T47D (cell line): ENCODE data around the gene ITGB4.

Experiments used
- DNase-seq, 2 experiments: peaks; one replicate each; pipeline versions ENCODE4 v3.0.0 to v3.0.0-alpha.2; 2011 to 2012; ENCODE audit warnings: low read depth in 1 of 2, low spot score in 1 of 2
- JUND ChIP-seq: IDR thresholded peaks from 2 replicates; pipeline ENCODE4 v1.6.1; 2012; ENCODE audit warnings: low read depth
- in situ Hi-C: cut with HindIII; loops from 2 replicates; pipeline ENCODE4 v1.10.0; 2016; ENCODE audit warnings: low sequenced_read_pairs, low pct_unique_long_range_greater_than_20kb

Gene ITGB4

DNA sequence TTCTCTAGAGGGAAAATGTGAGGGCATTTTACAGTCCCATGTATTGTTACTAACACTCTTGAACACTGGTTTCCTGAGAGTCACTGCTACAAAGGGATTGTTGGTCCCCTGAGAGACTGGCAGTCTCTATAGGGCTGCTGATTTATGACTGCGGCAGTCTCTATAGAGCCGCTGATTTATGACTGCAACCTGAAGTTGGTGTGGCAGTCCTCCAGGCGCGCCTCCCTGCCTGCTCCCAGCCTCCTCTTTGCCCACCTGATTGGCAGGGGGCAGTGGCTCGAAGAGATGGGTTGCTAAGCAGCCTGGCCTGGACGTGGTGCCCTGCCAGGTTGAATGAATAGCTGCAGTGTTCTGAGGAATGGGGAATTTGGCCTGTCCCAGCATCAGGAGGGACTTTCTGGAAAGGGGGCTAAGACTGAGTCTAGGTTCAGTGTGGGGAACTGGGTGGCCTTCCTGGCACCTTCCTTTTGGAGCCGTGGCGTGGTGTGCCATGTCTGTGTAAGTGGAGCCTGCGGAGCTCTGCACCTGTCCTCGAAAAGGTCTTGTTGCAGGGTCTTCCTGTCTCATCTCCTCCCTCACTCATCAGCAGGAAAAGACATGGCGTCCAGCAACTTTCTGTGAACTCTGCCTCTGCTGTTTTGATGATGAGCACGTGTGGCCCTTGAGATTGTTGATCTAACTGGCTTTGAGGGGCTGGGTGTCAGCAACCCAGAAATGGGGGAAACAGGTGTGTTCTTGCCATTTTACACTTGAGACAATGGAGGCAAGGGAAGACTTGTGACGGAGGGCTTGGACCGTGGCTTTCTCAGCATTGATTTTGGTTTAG, 29.2 kb upstream of the ITGB4 start:
- TF ChIP-seq JUND = no peak

DNA sequence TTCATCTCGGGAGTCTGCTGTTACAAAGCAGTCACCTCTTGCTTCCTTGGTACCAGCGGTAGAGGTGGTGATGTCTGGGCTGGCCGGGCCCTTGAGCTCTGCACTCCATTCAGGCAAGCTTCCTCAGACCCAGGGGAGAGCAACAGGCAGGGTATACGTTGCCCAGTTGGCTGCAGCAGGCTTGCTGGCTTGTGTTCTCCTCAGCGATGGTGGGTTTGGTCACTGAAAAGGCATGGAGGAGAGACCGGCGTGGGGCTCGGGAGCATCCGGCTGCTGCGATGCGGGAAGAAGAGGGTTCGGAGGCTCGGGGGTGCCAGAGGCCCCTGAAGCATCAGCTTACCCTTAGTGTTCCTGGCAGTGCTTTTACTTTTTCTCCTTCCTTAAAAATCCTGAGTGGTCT, 28.3 kb upstream of the ITGB4 start:
- no peak for DNase-seq
- no peak for TF ChIP-seq JUND
- in situ Hi-C loops = no loop called here

More for the DNA sequence above, 29.2 kb upstream of the ITGB4 start:
- in situ Hi-C loops = no loop called here
- DNase-seq = no peak

DNA sequence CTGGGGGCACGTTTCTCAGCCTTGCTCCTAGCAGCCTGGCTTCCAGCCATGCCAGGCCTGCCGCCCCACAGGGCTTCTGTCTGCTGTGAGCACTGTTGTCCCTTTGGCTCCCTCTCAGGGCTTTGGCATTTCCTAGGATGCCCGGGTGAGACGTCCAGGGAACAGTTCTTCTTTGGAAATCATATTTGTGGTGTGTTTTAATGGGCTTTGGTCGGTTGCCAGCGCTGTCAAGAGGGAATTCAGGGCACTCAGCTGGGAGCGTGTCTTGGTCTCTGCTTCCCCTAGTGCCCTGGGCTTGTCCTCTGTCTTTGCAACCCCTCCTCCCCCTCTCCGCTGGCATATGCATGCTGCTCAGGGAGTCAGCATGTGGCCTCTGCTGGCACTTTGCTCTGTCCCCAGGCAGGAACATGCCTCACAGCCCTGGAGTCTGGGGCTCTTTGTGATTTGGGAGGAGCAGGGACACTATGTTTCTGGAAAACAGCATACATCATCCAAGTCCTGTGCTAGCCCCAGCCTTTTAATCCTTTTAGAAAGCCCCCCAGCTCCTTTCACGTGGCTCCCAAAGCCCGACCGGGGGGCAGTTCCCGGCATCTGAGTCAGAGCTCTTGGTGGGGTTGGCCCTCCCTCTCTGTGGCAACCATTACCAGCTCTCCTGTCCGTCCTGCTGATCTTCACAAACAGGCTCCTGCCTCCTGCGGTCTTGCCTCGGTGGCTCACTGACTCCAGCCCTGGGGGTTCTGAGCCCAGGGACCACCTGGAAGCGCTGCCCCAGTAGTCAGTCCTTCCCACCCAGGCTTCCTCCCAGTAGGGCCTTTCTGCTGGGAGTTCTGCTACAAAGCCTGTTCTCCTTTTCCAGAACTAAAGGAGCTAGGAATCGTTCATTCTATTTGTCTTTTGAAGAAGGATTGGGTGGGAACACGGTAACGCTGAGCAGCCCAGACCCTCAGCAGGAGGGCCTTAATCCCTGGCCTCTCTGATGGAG, 27.5 kb upstream of the ITGB4 start:
- no peak for DNase-seq
- no peak for TF ChIP-seq JUND
- in situ Hi-C loops = no loop called here

DNA sequence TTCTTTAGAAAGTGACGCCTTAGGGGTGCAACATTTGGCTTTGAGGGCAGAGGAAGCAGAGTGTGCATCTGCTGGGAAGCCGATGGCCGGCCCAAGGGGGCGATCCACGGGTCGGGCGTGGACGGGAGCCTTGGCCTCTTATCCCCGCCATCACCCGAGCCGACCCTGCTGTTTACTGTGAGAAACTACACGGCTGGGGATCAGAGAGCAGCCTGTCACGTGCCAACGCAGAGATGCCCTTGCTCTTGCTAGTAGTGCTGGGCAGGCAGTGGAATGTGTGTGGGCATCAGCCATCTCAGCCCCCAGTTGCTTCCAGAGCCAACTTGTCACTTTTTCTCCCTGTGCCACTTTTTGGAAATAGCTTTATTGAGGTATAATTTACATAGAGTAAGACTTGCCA, 26.7 kb upstream of the ITGB4 start:
- no peak for TF ChIP-seq JUND
- in situ Hi-C loops = no loop called here
- DNase-seq = no peak

DNA sequence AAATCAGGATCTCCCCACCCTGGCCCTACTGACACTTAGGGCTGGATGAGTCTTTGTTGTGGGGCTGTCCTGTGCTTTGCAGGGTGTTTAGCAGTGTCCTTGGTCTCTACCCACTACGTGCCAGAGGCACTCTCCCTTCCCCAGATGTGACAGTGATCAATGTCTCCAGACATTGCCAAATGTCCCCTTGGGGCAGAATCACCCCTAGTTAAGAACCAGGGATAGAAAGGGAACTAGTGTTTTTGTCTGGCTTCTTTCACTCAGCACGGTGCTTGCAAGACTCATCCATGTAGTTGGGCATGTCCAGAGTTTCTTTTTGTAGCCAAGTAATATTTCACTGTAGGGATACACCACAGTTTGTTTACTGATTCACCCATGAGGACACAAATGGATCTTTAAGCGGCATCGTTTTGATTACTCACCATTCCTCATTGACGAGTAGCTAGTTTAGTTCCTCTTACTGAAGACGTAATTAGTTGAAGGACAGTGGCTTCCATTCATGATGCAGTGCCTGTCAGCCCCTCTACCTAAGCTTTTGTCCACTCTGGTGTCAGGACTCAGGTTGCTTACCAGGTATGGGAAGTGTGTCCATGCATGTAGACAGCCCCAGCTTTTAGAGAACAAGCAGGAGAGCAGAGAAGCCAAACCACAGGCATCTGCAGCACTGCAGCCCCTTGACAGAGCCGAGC, 26.0 kb upstream of the ITGB4 start:
- in situ Hi-C loops = no loop called here
- no peak for DNase-seq
- TF ChIP-seq JUND = no peak

DNA sequence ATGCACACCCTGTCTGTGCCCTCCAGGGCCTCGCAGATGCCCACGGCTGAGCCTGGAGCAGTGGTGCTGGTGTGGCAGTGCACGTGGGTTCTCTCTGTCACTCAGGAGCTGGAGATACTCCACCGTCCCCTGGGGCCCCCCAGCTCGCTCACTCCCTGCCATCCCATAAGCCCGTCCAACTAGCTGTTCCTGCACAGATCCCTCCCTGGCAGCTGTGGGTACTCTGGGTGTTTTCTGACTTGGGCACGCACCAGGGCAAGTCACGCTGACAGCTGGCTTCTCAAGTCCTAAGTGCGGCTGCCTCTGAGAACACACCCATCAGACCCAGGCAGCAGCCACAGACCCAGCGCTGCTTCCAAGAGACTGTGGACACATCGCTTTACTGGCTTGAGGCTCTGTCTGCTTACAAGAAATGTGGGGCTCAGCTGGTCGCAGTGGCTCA, 25.4 kb upstream of the ITGB4 start:
- no peak for DNase-seq
- in situ Hi-C loops = no loop called here
- TF ChIP-seq JUND = no peak

DNA sequence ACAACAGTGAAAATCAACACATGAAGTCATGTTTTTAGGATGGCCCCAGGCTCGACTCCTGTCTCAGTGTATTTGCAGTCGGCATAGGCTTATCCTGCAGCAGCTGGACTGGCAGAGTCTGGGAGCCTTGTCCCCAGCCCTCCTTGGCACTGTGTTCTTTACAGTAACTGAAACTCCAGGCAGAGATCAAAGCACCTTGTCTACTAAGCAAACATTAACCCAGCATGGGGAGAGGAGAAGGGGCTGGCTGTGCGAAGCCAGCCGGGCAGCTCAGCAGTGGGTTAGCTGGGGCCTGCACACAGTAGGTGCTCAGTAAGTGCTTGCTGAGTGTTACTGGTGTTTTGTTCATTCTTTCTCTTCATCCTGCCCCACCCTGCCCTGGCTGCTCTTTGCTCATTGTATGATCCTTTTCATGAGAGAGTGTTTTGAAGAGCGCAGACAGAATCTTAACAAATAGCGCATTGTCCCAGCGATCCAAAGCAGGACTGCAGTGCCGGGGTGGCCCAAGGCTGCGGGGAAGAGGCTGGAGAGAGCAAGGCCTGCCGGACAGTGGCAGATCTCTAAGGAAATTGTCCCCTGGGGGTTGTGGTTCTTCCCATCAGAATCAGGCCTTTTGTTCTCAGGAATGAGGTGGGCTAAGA, 23.5 kb upstream of the ITGB4 start:
- DNase-seq = peak in 1 of 2 experiments; percentile 16
- in situ Hi-C loops = no loop called here
- no peak for TF ChIP-seq JUND

DNA sequence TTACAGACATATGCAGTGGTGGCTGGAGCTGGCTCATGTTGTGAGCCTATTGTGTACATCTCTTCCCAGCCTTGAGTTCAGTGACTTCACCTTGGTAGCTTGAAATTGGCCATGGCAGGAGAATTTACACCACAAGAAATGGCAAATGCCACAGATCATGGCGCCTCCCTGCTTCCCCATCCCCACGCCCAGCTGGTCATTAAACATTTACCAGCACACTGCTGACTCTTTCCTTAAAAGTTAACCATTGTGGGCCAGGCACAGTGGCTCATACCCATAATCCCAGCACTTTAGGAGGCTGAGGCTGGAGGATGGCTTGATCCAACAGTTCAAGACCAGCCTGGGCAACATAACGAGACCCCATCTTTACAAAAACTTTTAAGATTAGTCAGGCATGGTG, 22.6 kb upstream of the ITGB4 start:
- in situ Hi-C loops = no loop called here
- DNase-seq = no peak

DNA sequence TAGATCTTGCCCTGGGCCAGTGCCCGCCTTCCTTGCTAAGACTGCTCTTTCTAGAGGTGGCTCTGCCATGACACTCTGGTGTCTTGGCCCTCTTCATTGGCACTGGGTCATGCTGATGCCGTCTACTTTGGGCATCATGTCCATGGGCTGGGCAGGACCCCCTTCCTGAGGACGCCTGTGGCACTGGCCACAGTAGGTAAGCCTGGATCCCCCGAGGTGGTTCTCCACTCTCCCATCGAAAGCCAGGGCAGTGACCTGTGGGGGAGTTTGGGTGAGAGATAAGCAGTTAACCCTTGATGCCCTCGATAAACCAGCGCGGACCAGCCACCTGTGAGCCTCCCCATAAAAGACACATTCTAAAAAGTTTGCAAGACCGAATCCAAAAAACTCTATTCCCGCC, 20.0 kb upstream of the ITGB4 start:
- in situ Hi-C loops = no loop called here
- no peak for DNase-seq
- no peak for TF ChIP-seq JUND

More for the DNA sequence above, 22.6 kb upstream of the ITGB4 start:
- TF ChIP-seq JUND = no peak

DNA sequence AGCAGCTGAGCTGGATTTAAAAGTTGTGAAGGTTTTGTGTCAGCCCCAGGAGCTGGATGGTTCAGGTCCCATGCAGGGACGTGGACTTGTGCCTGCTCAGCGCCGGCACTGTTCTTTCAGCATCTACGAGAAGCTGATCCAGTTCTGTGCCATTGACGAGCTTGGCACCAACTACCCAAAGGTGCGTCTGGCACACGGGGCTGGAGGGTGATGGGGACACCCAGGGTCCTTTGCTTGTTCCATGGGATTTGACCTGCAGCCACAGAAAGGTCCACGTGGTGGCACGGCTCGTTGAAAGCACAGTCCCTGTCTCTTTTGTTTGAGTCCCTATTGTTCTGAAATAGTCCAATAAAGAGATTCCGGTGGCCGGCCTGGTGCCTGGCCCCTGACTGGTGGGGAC, 18.1 kb upstream of the ITGB4 start:
- TF ChIP-seq JUND = no peak
- in situ Hi-C loops = no loop called here
- no peak for DNase-seq

DNA sequence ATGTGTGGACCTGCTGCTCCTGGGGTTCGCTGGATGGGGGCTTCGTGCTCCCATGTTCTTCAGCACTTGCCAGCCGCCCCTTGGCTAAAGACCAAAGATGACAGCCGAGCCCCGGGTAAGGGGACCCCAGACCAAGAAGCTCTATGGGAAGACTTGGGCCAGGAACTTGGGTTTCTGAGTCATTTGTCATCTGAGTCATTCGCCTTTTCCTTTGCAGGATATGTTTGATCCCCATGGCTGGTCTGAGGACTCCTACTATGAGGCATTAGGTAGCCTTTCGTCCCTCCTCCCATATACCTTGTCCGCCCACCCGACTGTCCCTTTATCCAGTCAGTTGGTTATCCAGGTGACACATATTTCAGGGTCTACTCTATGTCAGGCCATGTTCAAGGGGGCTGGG, 17.7 kb upstream of the ITGB4 start:
- no peak for DNase-seq
- no peak for TF ChIP-seq JUND
- in situ Hi-C loops = no loop called here
